Parathyroid adenoma (tissue), 2 donors: Measurements from ENCODE around the gene ANKLE1.

Source experiments
- H2AFZ ChIP-seq: fragments of 300-600 bp; sonication (generic); one replicate; pipeline ENCODE4 v1.7.0; 2017; ENCODE audit warnings: antibody characterized with exemption, mild to moderate bottlenecking
- H3K27ac ChIP-seq: fragments of 300-600 bp; sonication (generic); one replicate; pipeline ENCODE4 v1.7.0; 2017
- H3K27me3 ChIP-seq: fragments of 300-600 bp; sonication (generic); one replicate; pipeline ENCODE4 v1.7.0; 2017; ENCODE audit warnings: low read length; ENCODE audit not compliant: control insufficient read depth, insufficient read depth
- H3K36me3 ChIP-seq: fragments of 300-600 bp; sonication (generic); one replicate; pipeline ENCODE4 v1.7.0; 2017; ENCODE audit warnings: low read length; ENCODE audit not compliant: control insufficient read depth, insufficient read depth
- H3K4me1 ChIP-seq: fragments of 300-600 bp; sonication (generic); one replicate; pipeline ENCODE4 v1.7.0; 2017; ENCODE audit warnings: control low read depth
- H3K4me2 ChIP-seq: fragments of 300-600 bp; sonication (generic); one replicate; pipeline ENCODE4 v1.7.0; 2017; ENCODE audit warnings: low read length
- H3K4me3 ChIP-seq: fragments of 300-600 bp; sonication (generic); one replicate; pipeline ENCODE4 v1.7.0; 2017; ENCODE audit warnings: low read depth, low read length
- H3K79me2 ChIP-seq: fragments of 300-600 bp; sonication (generic); one replicate; pipeline ENCODE4 v1.7.0; 2017; ENCODE audit warnings: control low read depth
- H3K9ac ChIP-seq: fragments of 300-600 bp; sonication (generic); one replicate; pipeline ENCODE4 v1.7.0; 2017; ENCODE audit warnings: mild to moderate bottlenecking
- H3K9me3 ChIP-seq: fragments of 300-600 bp; sonication (generic); one replicate; pipeline ENCODE4 v1.7.0; 2017; ENCODE audit warnings: low read length; ENCODE audit not compliant: control insufficient read depth
- CTCF ChIP-seq: fragments of 300-600 bp; sonication (generic); IDR thresholded peaks from one replicate; pipeline ENCODE4 v1.7.0; 2017; ENCODE audit warnings: antibody characterized with exemption, mild to moderate bottlenecking
- donor health status: primary hyperparathyroidism.

Gene ANKLE1

GRCh38 chr19:17305216-17305516 is 23.5 kb downstream of the ANKLE1 start:
- Histone ChIP-seq H3K4me1 (peaks cover 20% of the 10 kb centered on the region), H3K79me2 (peaks cover 15% of the 10 kb centered on the region), H3K27ac (peak overlapping the region; percentile 90), H3K9ac (no peak overlapping the region), H3K36me3 (no peaks in the 10 kb centered on the region), H2AFZ (no peak overlapping the region), H3K9me3 (no peaks in the 10 kb centered on the region), H3K4me2 (peak overlapping the region; percentile 58), H3K4me3 (peak overlapping the region; percentile 89), H3K27me3 (no peaks in the 10 kb centered on the region)
- TF ChIP-seq CTCF, result no peak

GRCh38 chr19:17305517-17306284 is 24.0 kb downstream of the ANKLE1 start, which contains the start of gene MRPL34:
MRPL34 (plus strand) TSS chr19:17305872; CDS start chr19:17305893, 21 bp downstream.
- peak within 1 kb of the TSS; percentile 89 for H3K4me3 ChIP-seq
- peak within 1 kb of the TSS; percentile 90 for H3K27ac ChIP-seq
- peak within 1 kb of the TSS; percentile 38 for H3K9ac ChIP-seq
- peaks cover 21% of the 10 kb centered on the region for H3K4me1 ChIP-seq
- TF ChIP-seq CTCF, result peak; percentile 96
- H3K27me3 ChIP-seq, result no peaks in the 10 kb centered on the region
- peaks cover 20% of the 10 kb centered on the region for H3K79me2 ChIP-seq
- no peaks in the 10 kb centered on the region for H3K9me3 ChIP-seq
- H3K36me3 ChIP-seq, result no peaks in the 10 kb centered on the region
- peak within 1 kb of the TSS; percentile 58 for H3K4me2 ChIP-seq
- H2AFZ ChIP-seq, result peak within 1 kb of the TSS; percentile 83

- no peaks in the 10 kb centered on the region for H3K9me3 ChIP-seq
- H3K27me3 ChIP-seq, result no peaks in the 10 kb centered on the region
- peak overlapping the region; percentile 83 for H2AFZ ChIP-seq
- no peak for TF ChIP-seq CTCF
- H3K36me3 ChIP-seq, result no peaks in the 10 kb centered on the region
- H3K4me3 ChIP-seq, result peak overlapping the region; percentile 89
- H3K27ac ChIP-seq, result peak overlapping the region; percentile 90
- H3K79me2 ChIP-seq, result peaks cover 25% of the 10 kb centered on the region
- H3K4me2 ChIP-seq, result peak overlapping the region; percentile 58
- H3K9ac ChIP-seq, result no peak overlapping the region
- peaks cover 21% of the 10 kb centered on the region for H3K4me1 ChIP-seq
Measured at GRCh38 chr19:17306285-17306714, 24.6 kb downstream of the ANKLE1 start.

GRCh38 chr19:17307876-17308377 is 26.2 kb downstream of the ANKLE1 start:
- Histone ChIP-seq H3K4me1 (peaks cover 16% of the 10 kb centered on the region), H3K27me3 (no peaks in the 10 kb centered on the region), H3K36me3 (no peaks in the 10 kb centered on the region), H3K9ac (no peak overlapping the region), H3K4me2 (no peak overlapping the region), H3K4me3 (no peak overlapping the region), H3K79me2 (peaks cover 20% of the 10 kb centered on the region), H3K9me3 (no peaks in the 10 kb centered on the region), H3K27ac (no peak overlapping the region), H2AFZ (no peak overlapping the region)
- no peak for TF ChIP-seq CTCF
